ENCODE results near the gene DOK5.
"Not testable (repeated sequence)": the region's sequence is repeated elsewhere in the genome, so short reads cannot be mapped to it uniquely, and the experiment has no call there.

Gene DOK5

DNA sequence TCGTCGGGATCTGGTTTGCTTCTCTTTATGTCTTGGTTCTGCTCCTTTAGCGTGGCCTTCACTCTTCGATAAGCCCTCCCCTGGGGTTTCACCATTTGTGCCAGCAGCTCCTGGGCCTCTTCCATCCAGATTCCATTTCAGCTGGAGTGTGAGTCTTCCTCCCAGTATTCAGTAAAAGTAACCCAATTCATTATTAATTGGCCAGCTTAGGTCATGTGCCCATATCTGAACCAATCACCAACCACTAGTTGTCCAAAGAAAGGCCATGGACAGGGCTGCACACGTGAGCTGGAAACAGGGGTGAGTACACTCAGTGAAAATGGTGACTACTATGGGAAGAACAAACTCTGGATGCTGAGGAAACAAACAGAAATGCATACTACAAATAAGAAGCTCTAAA, 2.8 kb upstream of the DOK5 start:
- ATAC-seq: no peak

DNA sequence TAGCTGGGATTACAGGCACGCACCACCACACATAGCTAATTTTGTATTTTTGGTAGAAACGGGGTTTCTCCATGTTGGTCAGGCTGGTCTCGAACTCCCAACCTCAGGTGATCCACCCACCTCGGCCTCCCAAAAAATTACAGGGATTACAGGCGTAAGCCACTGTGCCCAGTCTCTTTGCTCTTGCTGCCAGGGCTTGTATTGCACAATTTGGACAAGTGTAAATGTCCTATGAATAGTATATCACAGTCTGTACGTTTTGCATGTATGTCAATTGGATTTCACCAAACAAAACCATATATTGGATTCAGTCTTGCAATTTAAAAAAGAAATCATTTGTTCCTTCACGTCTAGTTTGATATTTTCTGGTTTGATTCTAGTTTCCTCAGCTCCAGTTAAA, 2.1 kb upstream of the DOK5 start:
- ATAC-seq: no peak

DNA sequence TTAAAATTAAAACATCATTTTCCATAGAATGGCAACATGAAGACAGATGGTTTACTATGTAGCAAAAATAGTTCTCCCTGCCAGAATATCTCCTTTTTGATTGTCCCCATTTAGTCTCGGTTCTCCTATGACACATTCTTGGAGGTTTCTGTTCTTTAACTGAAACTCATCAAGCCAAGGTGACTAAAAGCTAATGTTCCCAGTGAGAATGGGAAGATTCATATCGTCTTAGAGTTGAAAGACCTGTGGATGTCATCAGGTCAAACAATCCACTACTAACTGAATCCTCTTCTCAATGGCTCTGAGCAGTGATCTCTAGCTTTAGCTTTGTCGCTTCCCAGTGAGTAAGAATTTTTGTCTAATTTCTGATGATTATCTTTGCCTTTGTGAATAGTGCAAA, 1.3 kb upstream of the DOK5 start:
- ATAC-seq: no peak

- no peak for ATAC-seq
Measured at GRCh38 chr20:54474866-54475265, 527 bp upstream of the DOK5 start.

DNA sequence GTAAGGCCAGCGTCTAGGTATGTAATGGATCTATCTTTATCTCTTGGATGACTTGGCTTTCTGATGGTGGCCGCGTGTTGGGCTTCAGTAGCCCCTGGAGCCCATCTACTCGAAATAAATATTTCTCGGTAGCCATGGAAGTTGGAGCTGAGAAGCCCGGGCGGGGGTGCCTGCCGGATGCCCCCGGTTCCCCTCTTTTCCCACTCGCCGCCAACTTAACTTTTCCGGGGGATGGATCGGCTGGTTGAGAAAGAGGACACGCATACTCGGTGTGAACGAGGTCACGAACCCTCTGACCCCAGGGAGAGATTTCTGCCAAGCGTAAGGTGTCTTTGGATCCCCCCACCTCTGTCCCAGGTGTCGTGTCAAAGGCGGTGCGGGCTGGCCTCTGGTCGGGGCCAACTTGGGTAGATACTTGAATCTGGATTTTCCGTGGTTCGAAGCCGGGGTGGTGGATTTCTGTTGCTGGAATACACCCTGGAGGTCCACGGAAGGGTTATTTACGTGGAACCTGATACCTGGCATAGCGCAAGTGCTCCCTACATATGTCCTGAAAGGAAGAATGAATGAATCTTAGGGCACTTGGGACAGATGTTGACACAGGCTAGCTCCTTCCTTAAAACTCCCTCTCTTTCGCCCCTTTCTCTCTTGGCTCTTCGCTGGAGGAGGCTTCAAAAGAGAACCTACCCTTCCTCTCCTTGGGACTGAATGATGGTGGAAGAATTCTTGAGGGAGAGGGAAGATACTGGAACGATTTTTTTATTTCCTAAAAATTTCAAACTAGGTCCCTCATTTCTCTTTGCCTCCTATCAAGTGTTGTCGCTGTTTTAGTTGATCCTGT, 996 bp downstream of the DOK5 start:
- ATAC-seq: no peak

GRCh38 chr20:54477191-54477955, 2.0 kb downstream of the DOK5 start:
- ATAC-seq: no peak

DNA sequence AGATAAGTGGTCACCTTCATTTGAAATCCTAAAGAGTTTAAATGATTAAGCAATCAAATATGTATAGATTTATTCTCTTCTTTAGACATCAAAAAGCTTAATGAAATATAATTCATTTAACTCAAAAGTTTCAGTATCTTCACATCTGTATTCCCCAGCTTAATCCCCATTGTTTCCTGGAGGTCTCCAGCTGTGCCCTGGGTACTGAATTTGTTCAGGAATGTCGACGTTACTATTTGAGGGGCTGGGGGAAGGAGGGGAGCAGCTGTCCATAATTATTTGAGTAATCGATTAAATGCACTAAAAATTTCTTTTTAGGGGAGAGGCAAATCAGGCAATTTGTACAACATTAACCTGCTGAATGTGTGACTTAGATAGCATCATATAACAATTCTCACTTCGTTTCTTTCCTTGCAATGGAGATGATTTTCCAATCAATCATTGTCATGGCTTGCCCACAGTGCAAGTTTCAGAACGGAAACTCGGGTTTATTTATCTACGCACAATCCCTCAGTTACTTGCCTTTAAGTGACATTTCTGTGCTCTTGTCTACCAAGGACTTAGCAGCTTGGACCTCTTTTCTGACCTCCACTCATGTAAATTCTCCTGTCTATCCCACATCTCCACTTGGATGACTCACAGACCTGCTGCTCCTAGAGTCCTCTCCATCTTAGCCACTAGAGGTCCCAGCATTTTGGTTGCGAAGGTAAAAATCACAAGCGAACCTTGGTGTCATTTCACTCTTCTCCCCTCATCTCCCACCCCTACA, 3.9 kb downstream of the DOK5 start:
- no peak for ATAC-seq

GRCh38 chr20:54479937-54480336, 4.5 kb downstream of the DOK5 start:
- not testable (repeated sequence) for ATAC-seq

- no peak for ATAC-seq
Measured at GRCh38 chr20:54481442-54481841, 6.0 kb downstream of the DOK5 start.

- no peak for ATAC-seq
Measured at GRCh38 chr20:54485631-54486030, 10.2 kb downstream of the DOK5 start.

GRCh38 chr20:54486585-54486984, 11.2 kb downstream of the DOK5 start:
- ATAC-seq: no peak

DNA sequence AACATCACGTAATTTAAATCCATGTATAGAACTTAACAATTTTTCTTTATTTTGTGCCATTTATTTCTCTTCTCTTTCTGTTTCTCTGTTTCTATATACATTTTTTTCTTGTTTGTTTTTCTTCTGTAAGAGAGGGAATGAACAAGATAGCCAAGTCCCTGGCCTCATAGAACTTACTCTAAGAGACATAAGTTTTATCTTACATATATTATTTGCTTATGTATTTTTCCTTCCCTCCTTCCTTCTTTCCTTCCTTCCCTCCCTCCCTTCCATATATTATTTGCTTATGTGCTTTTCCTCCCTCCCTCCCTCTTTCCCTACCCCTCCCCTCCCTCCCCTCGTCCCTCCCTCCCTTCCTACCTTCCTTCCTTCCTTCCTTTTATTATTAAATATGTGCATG, 13.0 kb downstream of the DOK5 start:
- ATAC-seq: no peak

DNA sequence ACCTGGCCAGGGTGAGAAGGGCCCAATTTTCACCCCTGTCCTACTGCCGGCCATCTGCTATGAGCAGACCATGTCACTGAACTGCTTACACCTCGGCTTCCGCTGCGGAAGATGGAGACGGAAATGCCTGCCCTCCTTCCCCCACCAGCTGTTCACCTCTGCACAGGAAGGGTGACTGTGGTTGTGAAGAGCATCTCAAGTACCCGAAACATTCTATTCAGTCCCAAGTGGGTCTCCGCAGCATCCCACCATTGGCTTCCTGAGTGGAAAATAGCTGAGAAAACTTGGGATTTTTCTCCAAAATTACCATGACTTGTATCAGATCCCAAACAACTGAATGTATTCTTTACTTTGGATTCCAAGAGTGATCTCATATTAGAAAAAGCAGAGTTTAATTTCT, 16.1 kb downstream of the DOK5 start:
- ATAC-seq: no peak

- no peak for ATAC-seq
Measured at GRCh38 chr20:54494303-54495006, 19.1 kb downstream of the DOK5 start.

GRCh38 chr20:54497931-54498718, 22.7 kb downstream of the DOK5 start:
- ATAC-seq: no peak

GRCh38 chr20:54499111-54499510, 23.7 kb downstream of the DOK5 start:
- no peak for ATAC-seq

- no peak for ATAC-seq
Measured at GRCh38 chr20:54502179-54502578, 26.8 kb downstream of the DOK5 start.

DNA sequence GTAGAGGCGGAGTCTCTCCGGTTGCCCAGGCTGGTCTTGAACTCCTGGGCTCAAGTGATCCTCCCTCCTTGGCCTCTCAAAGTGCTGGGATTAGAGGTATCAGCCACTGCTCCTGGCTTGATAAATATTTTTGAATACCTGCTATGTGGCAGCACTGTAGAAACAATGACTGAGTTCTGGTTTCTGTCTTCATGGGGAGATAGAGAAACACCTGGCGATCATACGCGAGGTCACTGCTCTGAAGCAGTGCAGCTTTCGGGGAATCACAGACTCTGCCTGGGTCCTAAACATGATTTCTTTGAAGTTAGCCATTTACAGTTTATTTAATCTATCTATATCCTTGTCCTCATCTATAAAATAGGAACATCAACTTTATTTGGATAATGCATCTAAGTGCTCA, 31.2 kb downstream of the DOK5 start:
- ATAC-seq: no peak

DNA sequence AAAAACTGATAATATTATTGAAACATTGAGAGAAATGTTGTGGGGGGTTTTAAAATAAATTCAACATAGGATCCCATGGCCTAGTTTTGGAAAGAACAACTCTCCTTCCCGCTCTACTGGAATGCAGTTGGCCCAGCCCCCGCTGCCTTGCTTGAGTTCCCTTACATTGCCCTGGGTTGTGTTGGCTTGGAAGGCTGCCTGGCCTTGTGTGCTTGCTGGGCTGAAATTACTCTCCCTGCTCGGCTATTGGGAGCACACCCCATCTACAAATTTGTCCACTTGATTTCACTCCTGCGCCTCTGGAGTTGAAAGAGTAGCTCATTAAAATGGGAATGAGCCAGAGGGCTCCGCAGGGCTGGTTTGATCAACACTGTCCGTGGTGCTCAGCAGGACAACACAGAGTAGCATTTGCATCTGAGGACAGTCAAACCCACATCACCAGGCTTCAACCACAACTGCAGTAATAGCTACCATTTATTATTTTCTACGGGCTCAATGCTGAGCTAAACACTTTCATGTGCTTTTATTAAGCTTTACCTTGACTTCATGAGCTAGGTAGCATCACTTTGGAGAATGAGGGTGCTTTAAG, 35.2 kb downstream of the DOK5 start:
- ATAC-seq: no peak

DNA sequence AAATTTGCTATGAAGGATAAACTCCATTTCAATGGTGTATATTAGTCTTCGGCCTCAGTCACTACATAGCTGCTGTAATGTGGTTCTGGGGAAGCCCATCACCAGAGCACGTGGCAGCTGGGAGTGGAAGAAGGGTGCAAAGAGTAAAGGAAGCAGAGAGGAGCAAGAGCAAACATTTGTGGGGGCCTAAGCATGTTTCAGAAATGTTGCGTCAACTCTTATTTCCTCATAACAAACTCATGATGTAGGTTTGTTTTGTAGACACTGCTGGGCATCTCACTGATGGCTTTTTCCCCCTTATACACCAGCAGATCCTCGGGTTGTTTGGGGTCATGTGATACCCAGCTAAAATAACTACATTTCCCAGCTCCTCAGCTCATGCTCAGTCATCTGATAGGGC, 37.3 kb downstream of the DOK5 start:
- ATAC-seq: no peak

DNA sequence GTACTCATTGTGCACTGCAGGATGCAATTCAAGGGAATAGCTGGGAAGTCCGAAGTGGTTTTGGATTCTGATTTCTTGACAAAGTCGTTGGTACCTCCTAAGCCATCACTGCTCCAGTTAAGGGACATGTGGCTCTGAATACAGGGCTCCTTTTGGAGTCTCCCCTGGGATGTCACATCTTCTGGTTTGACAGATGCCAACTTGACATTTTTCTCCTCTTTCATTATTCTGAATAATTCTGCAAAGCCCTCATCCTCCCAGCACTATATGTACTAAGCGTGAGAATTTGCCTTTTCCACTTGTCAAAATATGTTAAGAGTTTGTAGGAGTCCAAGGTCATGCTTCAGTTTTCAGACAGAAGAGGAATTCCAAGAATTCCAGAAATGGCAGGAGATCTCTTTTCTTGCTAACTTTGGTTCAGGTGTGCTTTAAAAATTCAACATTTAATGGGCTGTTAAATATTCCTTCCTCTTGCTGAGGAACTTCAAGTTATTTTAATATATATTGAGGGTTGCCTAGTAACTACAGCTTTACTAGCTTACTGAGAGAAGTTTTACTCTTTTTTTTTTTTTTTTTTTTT, 38.7 kb downstream of the DOK5 start:
- ATAC-seq: no peak
